ENCODE results near the gene ABHD12B.
"Not testable (repeated sequence)": the region's sequence is repeated elsewhere in the genome, so short reads cannot be mapped to it uniquely, and the experiment has no call there.

ABHD12B gene

DNA sequence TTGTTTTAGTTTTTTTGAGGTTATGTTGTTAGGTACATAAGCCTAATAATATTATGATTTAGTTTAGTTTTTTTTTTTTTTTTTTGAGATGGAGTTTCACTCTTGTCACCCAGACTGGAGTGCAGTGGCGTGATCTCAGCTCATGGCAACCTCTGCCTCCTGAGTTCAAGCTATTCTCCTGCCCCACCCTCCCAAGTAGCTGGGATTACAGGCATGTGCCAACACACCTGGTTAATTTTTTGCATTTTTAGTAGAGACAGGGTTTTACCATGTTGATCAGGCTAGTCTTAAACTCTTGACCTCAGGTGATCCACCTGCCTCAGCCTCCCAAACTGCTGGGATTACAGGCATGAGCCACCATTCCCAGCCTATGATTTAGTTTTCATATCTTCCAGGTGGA, 25.2 kb downstream of the ABHD12B start:
- DNase-seq (ENCODE audit: low spot score), result not testable (repeated sequence)

DNA sequence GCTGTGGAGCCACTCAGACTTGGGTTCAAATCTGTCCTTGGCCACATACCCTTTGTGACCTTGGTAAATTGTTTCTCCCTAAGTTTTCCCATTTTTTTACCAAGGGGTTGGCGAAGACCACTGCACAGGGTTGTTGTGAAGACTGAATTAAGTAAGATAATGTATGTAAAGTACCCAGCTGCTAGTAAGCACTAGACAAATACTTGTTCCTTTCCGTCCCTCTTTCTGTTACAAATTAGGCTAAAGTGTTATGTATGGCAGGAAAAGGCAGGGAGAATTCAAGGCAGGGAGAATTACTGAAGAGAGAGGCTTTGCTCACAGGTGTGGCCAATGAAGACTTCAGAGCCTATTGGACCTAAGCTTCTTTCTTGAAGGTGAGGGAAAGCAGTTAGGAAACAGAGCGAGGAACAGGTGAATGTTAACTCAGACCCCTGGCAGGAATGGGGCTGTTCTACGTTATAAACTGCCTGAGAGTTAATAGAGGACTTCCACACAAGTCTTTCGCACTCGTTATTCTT, 25.9 kb downstream of the ABHD12B start:
- no peak for DNase-seq (ENCODE audit: low spot score)

DNA sequence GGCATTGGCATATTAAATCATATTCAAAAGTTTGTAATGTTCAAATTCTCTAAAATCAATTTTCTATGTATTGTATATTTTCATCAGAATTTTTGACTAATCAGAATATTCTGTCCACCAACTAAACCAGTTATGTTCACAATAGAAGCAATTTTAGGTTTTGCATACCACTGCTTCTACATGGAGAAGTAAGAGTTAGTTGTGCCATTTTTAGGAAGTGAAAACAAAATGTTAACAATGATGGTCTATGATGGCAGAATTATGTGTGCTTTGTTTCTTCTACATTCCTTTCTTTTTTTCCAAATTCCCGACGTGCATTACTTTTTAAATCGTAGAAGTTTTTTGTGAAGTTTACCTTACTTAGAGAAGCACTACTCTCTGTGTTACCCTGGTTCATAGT, 29.5 kb downstream of the ABHD12B start:
- no peak for DNase-seq (ENCODE audit: low spot score)

DNA sequence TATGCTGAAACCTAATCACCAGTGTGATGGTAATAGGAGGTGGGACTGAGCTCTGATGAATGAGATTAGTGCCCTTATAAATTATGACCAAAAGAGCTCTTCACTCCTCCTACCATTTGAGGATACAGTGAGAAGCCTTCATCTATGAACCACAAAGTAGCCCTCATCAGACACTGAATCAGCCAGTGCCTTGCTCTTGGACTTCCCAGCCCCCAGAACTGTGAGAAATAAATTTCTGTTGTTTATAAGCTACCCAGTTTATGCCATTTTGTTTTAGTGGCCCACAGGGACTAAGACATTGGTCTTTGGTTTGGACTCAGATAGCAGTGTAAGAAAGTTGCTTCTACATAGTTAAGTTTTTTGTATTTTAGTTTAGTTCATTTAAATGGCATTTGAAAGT, 32.9 kb downstream of the ABHD12B start:
- no peak for DNase-seq (ENCODE audit: low spot score)

DNA sequence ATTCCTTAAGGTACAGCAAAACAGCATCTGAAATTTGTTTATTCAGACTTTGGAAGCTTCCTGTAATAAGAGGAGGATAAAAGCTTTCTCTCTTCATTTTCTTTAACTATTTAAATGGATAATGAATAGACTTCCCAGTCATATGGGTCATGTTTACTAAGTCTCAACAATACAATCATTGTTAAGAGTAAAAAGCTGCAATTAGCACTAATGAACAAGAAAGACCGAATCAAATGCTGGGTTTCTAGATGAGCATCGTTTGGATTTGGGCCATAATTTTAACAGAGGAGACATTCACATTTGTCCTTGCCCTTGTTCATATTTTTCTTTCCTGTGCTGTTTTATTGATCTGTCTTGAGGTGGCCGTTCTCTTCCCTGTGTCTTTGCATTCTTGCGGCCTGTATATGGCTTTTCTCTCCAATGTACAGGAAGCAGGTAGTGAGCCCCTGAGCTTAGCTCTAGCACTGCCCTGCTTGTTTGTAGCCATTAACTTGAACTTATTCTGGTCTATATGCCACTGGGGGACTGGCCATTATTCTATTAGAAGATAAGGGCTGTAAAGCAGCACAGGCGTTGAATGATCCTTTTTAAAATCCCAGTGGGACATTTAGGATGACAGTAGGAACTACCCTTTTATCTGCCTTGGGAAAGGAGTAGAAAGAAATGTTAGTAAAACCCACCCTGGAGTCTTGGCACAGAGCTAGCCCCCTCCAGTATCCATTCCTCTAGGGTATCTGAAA, 34.6 kb downstream of the ABHD12B start:
- peak; percentile 29 for DNase-seq (ENCODE audit: low spot score)

DNA sequence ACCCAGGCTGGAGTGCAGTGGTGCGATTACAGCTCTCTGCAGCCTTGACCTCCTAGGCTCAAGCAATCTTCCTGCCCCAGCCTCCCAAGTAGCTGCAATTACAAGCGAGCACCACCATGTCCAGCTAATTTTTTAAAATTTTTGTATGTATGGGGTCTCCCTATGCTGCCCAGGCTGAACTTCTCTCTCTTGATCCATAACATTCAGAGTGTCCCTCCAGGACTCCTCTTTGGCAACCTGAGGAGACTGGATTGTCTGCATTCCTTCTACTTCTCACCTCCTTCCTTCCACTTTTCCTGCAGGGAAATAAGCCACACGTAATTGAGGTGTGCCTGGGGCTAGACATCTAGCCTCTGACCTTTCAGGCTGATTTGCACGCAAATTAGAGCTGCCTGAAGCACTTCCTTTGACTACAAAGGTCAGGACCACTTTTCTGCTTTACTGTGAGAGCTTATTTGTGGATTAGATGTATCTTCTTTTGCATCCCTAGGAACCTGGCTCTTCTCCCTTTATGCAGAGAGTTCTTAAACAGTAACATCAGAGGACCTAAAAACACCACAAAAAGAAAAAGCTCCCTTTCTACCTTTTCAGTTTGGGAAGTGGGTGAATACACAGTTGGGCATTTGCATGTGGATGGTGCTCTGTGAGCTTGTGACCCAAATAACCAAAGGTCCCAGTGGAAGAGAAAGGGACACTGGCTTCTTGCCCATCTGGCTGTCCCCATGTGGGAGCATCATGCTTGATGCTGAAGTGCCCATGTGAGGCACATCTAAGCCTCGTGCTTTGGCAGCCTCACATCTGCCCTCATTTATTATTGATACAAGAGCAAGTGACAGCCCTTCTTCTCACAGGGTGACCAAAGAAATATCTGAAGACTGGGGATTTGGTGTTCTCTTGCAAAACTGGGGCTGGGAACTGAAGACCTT, 38.9 kb downstream of the ABHD12B start:
- DNase-seq (ENCODE audit: low spot score), result no peak

DNA sequence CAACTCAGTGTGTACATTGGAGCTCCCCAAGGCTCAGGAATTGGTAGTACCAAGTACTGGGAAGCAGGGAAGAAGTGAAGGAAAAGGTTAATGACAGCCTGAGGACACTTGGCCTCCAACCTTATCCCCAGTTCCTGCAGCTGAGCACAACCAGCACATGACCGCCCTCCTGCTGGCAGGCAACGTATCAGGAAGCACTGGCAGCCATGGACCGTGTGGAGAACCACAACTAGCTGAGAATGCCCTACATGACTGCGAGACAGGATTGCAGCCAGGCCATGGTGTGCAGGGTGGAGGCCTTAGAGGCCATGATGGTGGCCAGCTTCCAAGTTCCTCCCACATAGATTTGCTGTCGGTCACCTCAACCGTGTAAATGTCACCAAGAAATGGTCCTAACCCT, 45.6 kb downstream of the ABHD12B start:
- DNase-seq (ENCODE audit: low spot score), result no peak

DNA sequence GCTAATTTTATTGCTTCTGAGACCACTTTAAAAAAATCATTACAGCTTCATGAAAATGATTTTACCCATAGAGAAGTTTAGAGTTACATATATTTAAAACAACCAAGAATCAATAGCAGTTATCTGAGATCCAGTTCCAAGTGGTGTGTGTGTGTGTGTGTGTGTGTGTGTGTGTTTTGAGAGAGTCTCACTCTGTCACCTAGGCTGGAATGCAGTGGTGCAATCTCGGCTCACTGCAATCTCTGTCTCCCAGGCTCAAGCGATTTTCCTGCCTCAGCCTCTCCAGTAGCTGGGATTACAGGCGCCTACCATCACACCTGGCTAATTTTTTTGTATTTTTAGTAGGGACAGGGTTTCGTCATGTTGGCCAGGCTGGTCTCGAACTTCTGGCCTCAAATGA, 47.7 kb downstream of the ABHD12B start:
- not testable (repeated sequence) for DNase-seq (ENCODE audit: low spot score)

DNA sequence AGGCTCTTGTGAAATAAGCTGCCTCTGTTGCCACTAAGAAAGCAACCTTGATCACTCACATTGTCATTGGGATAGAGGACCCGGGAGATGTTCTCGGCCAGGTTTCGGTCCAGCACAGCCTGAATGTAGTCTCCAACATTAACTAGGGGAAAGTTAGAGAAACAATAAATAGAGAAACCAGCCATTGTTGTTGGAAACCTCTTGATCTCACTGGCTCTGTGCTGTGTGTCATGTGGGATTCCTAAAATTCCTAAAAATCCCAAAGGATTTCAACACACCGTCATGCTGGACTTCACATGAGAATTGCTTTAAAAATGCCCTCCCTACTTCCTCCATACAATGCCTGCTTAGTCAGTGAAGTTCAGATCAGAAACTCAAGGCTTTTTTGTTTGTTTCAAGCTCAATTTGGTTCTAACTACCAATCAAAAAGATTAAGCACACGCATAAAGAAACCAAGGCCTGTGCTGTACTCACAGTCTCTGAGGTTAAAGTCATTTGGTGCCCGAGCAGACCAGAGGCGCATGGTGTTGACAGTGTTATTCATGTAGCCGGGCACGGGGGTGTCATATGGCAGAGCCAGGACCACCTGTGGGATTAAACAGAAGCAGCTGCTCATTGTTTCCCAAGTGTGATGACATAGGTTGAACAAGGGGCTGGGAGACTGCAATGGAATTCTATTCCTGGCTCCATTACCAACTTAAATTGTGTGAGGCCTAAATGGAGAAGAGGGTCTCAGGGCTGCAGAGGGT, 48.8 kb downstream of the ABHD12B start:
- DNase-seq (ENCODE audit: low spot score), result no peak

DNA sequence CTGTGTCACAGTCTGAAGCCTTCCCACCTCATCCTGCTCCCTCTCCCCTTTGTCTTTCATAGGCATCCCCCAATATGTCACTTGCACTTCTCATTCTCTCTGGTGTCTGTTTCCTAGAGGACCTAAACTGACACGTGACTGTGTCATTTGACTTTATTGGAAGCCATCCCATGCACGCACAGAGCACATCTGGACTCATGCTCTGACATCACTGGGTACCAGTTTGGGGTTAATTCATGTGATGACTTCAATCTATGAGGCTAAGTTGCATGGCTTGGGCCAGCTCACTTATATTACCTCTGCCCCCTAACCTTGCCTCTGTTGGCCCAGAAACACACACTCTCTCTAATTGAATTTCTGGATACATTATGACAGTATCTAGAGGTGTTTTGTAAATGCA, 51.0 kb downstream of the ABHD12B start:
- DNase-seq (ENCODE audit: low spot score), result no peak

DNA sequence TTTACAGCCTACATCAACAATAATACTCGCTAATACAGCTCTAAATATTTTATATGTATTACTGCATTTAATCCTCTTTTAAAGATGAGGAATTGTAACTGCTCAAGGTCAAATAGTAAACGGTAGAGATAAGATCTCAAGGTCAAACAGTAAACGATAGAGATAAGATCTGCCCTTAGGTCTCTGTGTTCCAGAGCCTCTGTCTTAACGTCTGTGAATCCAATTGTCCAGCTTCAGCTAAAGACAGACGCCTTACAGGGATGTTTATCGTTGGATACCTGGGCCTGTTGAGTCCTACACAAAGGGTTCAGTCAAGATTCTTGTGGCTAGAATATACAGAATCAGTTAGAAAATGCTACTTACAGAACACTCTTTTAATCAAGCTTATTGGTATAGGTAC, 52.4 kb downstream of the ABHD12B start:
- DNase-seq (ENCODE audit: low spot score), result no peak

DNA sequence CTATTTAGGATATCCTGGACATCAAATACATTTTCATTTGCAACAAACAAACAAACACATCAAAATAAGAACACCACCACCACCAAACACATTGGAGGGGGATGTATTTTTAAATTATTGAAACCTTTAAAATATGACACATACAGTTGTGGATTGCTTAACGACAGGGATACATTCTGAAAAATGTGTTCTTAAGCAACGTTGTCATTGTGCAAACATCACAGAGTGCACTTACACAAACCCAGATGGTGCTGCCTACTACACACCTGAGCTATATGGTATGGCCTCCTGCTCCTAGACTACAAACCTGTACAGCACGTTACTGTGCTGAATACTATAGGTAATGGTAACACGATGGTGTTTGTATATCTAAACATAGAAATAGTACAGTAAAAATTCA, 53.0 kb downstream of the ABHD12B start:
- no peak for DNase-seq (ENCODE audit: low spot score)

DNA sequence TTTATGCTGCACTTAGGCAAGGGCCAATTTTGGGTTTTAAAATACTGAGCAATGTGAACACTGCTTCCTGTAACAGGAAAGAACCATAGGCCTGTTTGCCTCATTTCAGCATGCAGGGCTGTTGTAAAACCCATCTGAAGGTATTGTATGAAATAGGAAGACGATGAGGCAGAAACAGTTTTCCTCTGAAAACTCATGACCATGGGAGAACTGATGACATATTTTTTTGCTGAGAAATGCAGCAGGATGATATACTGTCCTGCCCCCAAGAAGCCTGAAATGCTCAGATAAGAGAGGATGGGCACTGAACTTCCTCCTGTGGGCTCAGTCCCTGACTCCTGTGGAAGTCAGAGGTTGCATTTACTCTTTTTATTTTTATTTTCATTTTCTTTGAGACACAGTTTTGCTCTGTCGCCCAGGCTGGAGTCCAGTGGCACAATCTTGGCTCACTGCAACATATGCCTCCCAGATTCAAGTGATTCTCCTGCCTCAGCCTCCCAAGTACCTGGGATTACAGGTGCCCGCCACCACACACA, 55.1 kb downstream of the ABHD12B start:
- DNase-seq (ENCODE audit: low spot score), result no peak

DNA sequence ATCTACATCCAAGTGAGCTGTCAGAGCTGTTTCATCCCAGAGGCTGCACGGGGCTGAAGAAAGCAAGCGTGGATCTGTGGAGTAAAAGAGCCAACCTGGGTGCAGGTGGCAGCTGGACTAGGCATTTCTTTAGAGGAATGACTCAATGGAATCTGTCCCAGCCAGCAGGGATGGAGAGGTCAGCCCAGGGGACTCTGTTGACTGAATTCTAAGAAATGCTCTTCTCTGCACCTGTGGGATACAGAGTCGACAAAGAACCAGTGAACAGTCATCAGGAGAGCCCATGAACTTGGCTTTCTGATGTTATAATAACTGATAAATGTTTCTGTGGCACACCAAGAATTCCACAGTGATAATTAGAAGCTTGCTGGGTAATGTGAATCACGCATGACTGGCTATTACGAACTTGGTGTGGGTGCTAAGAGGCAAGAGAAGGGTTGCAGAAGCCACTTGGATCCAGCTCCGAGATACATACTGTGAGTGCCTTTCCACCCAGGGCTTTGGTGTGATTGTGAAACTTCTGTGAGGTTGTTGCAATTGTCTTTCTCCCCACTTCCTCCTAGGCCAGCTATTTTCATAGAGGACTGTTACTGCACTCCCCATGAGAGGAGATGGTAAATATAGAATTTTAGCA, 56.3 kb downstream of the ABHD12B start:
- DNase-seq (ENCODE audit: low spot score), result peak; percentile 64

DNA sequence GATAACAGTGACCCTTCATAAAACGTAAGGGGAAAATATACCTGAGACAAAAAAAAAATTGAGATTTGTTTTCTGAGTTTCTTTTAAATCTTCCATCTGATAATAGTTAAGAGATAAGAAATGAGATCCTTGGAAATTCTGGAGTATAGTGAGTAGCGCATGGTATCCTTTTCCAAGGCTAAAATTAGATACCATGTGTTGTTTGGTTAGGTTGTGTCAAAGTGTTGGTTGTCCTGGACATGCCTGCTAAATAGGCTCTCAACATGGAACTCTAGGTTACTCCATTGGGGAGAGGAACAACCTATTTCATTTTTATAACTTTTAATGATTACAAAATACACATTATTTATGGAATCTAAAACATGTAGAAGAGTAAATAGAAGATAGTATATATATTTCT, 57.7 kb downstream of the ABHD12B start:
- no peak for DNase-seq (ENCODE audit: low spot score)

DNA sequence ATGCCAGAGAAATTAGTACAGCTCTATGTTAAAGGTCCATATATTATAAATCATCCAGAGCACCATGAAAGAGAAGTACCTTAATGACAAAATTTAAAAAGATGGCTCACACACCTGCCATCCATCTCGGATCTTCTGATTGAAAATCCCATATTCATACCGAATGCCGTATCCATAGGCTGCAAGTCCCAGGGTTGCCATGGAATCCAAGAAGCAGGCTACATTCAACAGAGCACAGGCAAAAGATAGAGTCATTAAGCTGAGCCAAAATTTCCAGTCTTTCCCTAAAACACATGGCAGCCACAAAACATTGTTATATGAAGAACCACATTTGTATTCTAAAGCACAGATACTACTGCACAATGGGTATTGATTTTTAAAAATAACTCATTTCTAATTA, 59.7 kb downstream of the ABHD12B start:
- DNase-seq (ENCODE audit: low spot score), result no peak

DNA sequence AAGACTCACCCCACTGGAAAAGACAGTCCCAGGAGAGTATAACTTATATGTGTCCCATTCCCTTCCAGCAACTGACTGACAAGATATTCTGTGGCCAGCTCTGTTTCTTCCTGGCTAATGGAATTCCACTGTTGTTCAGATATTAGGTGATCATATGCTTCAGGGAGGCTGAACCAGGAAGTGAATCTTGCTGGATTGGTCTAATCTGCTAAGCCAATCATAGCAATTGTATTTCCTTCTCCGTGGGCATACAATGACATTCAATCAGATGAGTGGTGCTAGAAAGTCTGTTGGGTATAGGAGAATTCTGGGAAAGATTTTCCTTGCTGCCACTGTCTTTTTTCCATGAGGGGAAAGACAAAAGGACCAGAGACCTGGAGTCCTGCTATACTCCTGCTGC, 60.3 kb downstream of the ABHD12B start:
- DNase-seq (ENCODE audit: low spot score), result no peak

DNA sequence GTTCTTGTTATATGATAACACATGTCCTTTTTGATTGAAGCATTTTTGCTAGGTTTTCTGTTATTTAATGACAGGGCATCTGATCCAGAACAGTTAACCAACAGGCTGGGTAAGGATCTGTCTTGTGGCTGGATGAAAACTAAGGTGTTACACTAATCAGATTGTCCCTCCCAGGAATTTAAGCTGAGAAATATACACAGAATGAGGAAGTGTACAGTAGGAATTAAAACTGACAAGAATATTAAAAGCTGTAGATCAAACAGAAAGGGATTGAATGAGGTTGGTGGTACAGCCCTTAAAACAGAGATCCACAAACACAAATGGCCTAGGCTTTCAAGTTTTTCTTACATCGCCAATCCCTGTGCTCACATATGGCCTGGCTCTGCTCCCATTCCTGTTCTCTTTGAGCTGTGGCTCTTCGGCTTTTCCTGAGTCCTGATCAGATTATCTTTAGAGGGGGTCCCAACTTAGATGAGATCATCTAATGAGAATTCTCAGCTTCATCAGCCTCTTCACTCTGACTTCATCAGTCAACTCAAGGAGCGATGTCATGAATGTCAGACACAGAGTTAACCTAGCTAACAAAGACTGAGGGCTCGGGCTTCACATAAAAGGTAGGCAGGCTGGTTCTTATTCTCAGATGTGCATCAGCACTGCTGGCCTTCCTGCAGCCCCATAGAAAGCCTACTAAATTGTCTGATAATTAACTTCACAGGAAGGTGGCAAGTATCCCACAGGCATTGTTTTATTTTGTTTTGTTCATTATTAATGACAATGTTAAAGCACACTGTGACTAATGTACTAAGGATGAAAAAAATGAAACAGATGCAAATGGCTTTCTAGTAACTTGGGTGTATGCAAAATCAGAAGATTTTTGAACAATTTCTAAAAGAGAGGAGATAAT, 61.0 kb downstream of the ABHD12B start:
- no peak for DNase-seq (ENCODE audit: low spot score)

DNA sequence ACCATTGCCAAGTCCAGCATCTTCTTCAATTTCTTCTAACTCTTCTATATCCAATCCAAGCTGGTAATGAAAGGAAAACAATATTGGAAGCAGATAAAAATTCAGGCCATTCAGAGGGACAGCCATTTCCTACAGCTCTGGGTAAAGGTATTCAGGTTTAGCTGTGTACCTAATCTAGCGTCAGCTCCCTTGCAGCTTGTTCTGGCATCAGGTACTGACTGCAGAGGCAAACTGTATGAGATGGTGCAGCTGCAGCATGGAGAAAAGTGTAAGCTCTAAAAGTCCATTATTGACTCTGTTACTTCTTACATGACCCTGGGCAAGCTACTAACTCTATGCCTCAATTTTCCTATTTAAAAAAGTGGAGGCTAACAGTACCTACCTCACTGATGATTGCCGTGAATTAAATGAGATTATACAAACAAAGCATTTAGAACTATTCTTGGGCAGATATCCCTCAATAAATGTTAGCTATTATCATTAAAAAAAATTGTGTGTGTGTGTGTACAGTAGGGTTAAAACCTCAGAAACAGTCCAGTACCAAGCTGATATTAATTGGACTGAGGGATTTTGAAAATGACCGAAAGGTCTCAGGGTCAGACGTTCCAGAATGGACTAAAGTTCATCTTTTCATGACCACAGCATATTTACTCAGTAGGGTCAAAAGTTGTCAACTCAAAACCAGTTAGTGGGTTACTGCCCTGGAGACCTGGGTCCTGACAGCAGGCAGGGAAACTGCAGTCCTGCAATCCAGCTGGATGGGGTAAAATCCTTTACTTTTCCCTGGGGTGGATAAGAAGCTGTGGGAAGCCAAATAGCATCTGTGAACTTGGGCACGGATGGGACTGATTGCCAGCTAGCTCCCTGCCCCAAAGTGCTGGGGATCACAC, 63.5 kb downstream of the ABHD12B start:
- DNase-seq (ENCODE audit: low spot score), result no peak

DNA sequence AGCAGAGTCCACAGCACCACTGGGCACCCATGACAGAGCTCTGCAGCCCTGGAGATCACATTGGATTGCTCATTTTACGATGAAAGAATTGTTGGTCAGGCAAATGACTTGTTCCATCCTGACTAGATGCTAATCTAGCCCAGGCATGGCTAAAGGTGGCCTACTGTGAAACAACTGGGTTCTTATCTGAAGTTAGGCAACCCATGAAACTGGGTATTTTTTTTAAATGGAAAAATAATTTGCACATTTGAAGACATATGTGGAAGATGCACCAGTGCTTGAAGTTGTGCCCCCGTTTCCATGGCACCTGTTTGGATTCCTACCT, 64.1 kb downstream of the ABHD12B start:
- DNase-seq (ENCODE audit: low spot score), result no peak

Measured in Ammon's horn (tissue), 1 donor.